A673 (cell line): Measurements from ENCODE around the gene BMP2K.

ENCODE experiments used
- CTCF ChIP-seq: fragments of 300-800, 200-600 bp; sonication (generic); conservative IDR thresholded peaks from 2 replicates; pipeline ENCODE4 v1.5.1; 2017; ENCODE audit warnings: low read depth, mild to moderate bottlenecking, antibody characterized with exemption, low read length, moderate library complexity, mixed read lengths
- EZH2 ChIP-seq: fragments of 200-600 bp; sonication (generic); IDR thresholded peaks from 2 replicates; pipeline ENCODE4 v1.6.1; 2017; ENCODE audit warnings: borderline replicate concordance, low read depth, mild to moderate bottlenecking, mixed read lengths, antibody characterized with exemption, low read length; ENCODE audit not compliant: poor library complexity, severe bottlenecking

GRCh38 chr4:78863254-78863869, 87.2 kb downstream of the BMP2K start:
- no peak for TF ChIP-seq CTCF
- no peak for TF ChIP-seq EZH2
